ENCODE measurements around the gene CREM.

- TF ChIP-seq, protein P1, sequence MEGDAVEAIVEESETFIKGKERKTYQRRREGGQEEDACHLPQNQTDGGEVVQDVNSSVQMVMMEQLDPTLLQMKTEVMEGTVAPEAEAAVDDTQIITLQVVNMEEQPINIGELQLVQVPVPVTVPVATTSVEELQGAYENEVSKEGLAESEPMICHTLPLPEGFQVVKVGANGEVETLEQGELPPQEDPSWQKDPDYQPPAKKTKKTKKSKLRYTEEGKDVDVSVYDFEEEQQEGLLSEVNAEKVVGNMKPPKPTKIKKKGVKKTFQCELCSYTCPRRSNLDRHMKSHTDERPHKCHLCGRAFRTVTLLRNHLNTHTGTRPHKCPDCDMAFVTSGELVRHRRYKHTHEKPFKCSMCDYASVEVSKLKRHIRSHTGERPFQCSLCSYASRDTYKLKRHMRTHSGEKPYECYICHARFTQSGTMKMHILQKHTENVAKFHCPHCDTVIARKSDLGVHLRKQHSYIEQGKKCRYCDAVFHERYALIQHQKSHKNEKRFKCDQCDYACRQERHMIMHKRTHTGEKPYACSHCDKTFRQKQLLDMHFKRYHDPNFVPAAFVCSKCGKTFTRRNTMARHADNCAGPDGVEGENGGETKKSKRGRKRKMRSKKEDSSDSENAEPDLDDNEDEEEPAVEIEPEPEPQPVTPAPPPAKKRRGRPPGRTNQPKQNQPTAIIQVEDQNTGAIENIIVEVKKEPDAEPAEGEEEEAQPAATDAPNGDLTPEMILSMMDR (IDR thresholded peaks at IDR 0.05), result no peak
- TF ChIP-seq POLR2A (IDR thresholded peaks at IDR 0.05), result no peak
These were observed 2.1 kb upstream of the CREM start for GRCh38 chr10:35124540-35124939.

Measured in lower leg skin (tissue), 3 donors.